Anterior cingulate cortex (tissue), 58 donors: ENCODE data around the gene ZNF469.

Experiments used
- DNase-seq, 58 donors: peaks; one replicate each; lab custom pipeline; 2025; lab: John Stamatoyannopoulos, UW

ZNF469 gene

DNA sequence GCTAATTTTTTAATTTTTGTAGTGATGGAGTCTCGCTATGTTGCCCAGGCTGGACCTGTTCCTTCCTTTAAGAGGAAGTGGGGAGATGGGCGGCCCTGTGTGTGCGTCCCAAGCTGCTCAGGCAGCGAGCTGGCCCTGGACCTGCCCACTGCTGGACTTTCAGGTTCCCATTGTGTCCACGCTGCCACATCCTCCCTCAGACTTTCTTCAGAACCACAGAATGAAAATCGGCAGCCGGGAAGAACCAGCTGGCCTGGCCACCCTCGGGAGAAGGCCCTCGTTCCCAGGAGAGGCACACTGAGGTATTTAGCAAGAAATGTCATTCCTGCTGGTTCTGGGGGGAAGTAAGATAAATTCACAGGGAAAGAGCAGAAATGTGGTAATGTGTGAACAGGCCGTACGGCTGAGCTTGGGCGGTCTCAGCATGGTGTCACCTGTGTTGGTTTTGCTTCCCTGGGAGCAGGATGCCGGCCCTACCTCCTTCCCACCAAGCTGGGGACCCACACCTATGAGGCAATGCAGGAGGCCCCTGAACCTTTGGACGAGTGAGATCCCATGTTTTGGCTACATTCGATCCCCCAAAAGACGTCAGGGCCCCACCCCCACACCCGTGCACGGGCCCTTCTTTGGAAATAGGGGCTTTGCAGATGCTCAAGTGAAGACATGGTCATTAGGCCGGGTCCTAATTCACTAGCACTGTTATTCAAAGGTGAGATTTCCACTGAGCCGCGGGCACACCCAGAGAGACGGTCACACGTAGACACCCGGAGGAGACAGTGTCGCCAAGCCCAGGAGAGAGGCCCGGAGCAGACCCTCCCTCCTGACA, 35.9 kb upstream of the ZNF469 start:
- no peak for DNase-seq

- DNase-seq = no peak
Observed at GRCh38 chr16:88347656-88348376, 34.9 kb upstream of the ZNF469 start.

- DNase-seq = no peak
Observed at GRCh38 chr16:88348377-88349152, 34.2 kb upstream of the ZNF469 start.

DNA sequence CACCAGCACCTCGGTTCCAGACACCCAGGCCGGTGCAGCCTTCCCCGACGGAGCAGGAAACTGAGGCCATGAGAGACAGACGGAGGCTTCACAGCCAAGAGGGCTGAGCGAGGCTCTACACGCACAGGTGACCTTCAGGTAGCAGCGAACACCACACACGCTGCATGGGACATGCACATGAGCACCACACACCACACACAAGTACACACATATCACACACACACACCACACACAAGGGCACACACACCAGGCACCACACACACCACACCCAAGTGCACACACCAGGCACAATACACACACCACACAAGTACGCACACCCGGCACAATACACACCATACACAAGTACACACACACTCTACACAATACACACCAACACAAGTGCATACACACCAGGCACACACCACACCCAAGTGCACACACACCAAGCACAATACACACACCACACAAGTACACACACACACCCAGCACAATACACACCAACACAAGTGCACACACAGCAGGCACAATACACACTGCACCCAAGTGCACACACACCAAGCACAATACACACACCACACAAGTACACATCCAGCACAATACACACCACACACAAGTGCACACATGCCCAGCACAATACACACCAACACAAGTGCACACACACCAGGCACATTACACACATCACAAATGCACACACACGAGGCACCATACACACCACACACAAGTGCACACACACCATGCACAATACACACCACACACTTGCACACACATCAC, 33.4 kb upstream of the ZNF469 start:
- DNase-seq = no peak

- no peak for DNase-seq
Observed at GRCh38 chr16:88349903-88350900, 32.6 kb upstream of the ZNF469 start.

GRCh38 chr16:88350922-88351321, 31.8 kb upstream of the ZNF469 start:
- no peak for DNase-seq

- DNase-seq = no peak
Observed at GRCh38 chr16:88351491-88352101, 31.2 kb upstream of the ZNF469 start.

- DNase-seq = peak in 1 of 58 donors; percentile 6
Observed at GRCh38 chr16:88352261-88353200, 30.2 kb upstream of the ZNF469 start.

DNA sequence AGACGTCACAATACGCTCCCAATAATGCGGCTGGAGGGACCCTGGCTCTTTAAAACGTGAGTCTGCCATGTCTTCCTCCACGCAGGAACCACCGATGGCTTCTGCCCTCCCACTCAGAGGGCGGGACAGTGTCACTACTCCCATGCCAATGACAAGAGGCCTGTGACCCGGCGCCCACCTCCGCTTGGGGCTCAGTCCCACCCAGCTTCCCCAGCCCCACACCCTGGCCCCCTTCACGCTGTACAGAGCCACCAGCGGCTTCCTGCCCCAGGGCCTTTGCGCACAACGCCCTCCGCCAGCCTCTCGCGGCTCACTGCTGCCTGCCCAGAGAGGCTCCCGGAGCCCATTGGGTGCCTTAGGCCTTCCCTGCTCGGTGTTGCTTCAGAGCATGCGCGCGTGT, 29.5 kb upstream of the ZNF469 start:
- DNase-seq = no peak

- no peak for DNase-seq
Observed at GRCh38 chr16:88353691-88354090, 29.1 kb upstream of the ZNF469 start.

DNA sequence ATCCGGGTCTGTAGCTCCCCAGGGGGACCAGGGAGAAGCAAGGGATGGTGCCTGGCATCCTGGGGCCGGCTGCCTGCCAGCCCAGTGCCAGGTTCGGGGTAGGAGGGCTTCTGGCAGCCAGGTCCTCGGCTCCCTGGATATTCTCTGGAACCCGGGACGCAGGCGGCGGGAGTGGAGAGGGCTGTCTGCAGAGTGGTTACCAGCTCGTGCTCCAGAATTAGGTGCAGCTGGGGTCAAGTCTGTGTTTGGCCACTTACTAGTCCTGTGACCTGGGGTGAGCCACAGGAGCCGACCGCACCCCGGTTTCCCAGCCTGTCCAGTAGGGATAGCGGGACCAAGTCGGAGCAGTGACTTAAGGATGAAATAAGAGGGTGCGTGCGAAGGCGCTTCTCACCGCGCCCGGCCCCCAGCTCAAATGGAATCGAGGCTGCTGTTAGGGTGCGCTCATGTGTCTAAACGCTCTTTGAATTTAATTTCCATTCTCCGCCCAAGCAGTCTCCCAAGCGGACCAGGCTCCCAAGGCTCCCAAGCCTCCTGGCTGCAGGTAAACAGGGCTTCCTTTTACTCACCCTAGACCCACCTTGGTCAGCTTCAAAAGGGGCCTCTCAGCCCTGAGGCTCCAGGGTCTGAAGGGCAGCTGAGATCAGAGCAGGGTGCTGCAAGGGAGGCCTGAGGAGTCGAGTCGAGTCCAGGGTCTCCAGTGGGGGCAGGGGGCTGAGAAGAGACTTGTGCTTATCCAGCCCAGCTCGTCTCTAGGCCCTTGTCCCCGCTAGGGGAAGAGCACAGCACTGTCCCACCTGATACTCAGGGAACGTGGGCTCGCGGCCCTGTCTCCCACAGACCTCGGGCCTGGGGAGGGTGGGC, 28.3 kb upstream of the ZNF469 start:
- DNase-seq = no peak

GRCh38 chr16:88355093-88355388, 27.7 kb upstream of the ZNF469 start:
- no peak for DNase-seq

DNA sequence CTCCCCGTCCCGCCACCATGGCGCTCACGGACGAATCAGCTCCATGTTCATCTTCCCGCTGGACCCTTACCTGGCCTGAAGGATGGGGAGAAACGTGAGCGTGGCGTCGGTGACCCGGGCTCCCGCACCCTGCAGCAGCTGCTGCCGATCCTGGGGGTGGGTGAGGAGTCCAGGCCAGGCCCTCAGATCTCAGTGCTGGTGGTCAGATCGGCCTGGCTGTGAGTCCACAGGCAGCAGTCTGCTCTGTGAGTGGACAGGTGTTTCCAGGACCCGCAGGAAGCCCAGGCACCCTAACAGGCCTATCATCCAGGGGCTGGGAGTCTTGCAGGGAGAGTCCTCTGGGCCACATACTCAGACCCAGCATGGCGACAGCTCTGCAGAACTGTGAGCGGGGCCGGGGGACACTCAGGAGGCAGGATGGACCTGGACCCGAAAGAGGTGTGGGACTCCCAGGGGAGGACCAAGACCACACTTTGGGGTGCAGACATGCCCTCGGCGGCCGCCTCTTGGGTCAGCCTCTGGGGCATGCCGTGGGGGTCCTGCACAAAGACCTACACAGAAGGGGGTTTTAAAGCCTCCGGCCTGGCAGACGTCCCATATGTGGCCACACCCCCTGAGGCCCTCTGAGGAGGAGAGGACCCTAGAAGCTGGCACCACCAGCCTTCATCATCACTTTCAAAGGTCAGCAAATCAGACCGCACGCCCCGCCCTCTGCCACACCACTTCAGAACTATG, 27.2 kb upstream of the ZNF469 start:
- no peak for DNase-seq

GRCh38 chr16:88356124-88356726, 26.5 kb upstream of the ZNF469 start:
- DNase-seq = no peak

DNA sequence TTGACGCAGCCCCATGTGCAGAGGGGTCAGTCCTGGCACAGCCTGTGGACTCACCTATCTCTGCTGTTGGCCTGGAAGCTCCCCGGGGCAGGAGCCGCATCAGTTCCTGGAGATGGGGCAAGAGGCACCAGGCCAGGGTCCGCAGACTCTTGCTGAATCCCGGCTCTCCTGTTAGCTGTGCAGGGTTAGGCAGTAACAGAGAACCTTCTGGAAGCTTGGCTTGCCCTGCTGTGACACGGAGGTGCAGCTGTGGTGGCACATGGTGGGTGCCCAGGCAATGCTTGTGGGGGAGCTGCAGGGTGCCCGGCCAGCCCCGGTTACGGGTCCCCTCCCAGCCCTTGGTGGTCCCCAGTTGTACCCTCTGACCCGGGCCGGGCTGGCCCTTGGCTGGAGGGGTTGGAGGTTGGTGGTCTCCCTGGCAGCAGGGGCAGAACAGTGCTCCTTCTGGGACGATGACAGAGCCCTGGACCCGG, 26.0 kb upstream of the ZNF469 start:
- DNase-seq = no peak
